HepG2 (cell line): ENCODE measurements around the gene SFTA2. TPM values are rescaled to one million over a fixed set of nuclear protein-coding genes. Genes with fewer than 3 reads are reported as not detected.

Experiments
- ATRX ChIP-seq: sonication (generic); formaldehyde crosslinking; IDR thresholded peaks from 2 replicates; pipeline ENCODE4 v1.4.0; 2020; ENCODE audit warnings: missing genetic modification reagents, borderline replicate concordance
- CAMTA2 ChIP-seq: sonication (generic); formaldehyde crosslinking; IDR thresholded peaks from 2 replicates; pipeline ENCODE4 v1.4.0; 2020; ENCODE audit warnings: mild to moderate bottlenecking, missing genetic modification reagents, borderline replicate concordance
- GTF3A ChIP-seq: sonication (generic); formaldehyde crosslinking; conservative IDR thresholded peaks from 2 replicates; pipeline ENCODE4 v1.4.0; 2020; ENCODE audit warnings: mild to moderate bottlenecking, missing genetic modification reagents
- HNRNPLL ChIP-seq: fragments of 200-400 bp; formaldehyde crosslinking; IDR thresholded peaks from 2 replicates; pipeline ENCODE4 v1.6.1; 2017; ENCODE audit warnings: mild to moderate bottlenecking, low read depth, low read length; ENCODE audit not compliant: poor library complexity, severe bottlenecking
- HOXA3 ChIP-seq: sonication (generic); formaldehyde crosslinking; IDR thresholded peaks from 2 replicates; pipeline ENCODE4 v1.5.0; 2020; ENCODE audit warnings: missing genetic modification reagents
- IRF2 ChIP-seq: IDR thresholded peaks from 2 replicates; pipeline ENCODE4 v1.6.1; 2018; ENCODE audit warnings: missing genetic modification reagents, missing compliant biosample characterization
- MIXL1 ChIP-seq: IDR thresholded peaks from 2 replicates; pipeline ENCODE4 v1.6.1; 2016
- MTF2 ChIP-seq: sonication (generic); formaldehyde crosslinking; IDR thresholded peaks from 2 replicates; pipeline ENCODE4 v1.5.0; 2020; ENCODE audit warnings: missing genetic modification reagents, borderline replicate concordance
- ONECUT2 ChIP-seq: sonication (generic); formaldehyde crosslinking; IDR thresholded peaks from 2 replicates; pipeline ENCODE4 v1.4.0; 2020; ENCODE audit warnings: missing genetic modification reagents
- PAF1 ChIP-seq: IDR thresholded peaks from 2 replicates; pipeline ENCODE4 v1.6.1; 2016; ENCODE audit warnings: missing genetic modification reagents, missing compliant biosample characterization
- RNF2 ChIP-seq: fragments of 450-650 bp; conservative IDR thresholded peaks from 2 replicates; pipeline ENCODE4 v1.6.1; 2016; ENCODE audit warnings: low read depth
- RORA ChIP-seq: sonication (generic); formaldehyde crosslinking; IDR thresholded peaks from 2 replicates; pipeline ENCODE4 v1.5.0; 2020; ENCODE audit warnings: mild to moderate bottlenecking, missing genetic modification reagents, moderate library complexity
- SIX4 ChIP-seq: sonication (generic); formaldehyde crosslinking; IDR thresholded peaks from 2 replicates; pipeline ENCODE4 v1.4.0; 2020; ENCODE audit warnings: missing genetic modification reagents
- ZFP90 ChIP-seq: sonication (generic); formaldehyde crosslinking; IDR thresholded peaks from 2 replicates; pipeline ENCODE4 v1.8.0; 2022; ENCODE audit warnings: missing genetic modification reagents, mild to moderate bottlenecking, inconsistent platforms, borderline replicate concordance
- ZMAT3 ChIP-seq: sonication (generic); formaldehyde crosslinking; conservative IDR thresholded peaks from 2 replicates; pipeline ENCODE4 v1.7.0; 2021; ENCODE audit warnings: missing genetic modification reagents
- ZNF550 ChIP-seq: sonication (generic); formaldehyde crosslinking; IDR thresholded peaks from 2 replicates; pipeline ENCODE4 v1.4.0; 2020; ENCODE audit warnings: mild to moderate bottlenecking, missing genetic modification reagents, borderline replicate concordance
- ZNF570 ChIP-seq: sonication (generic); formaldehyde crosslinking; IDR thresholded peaks from 2 replicates; pipeline ENCODE4 v1.4.0; 2020; ENCODE audit warnings: mild to moderate bottlenecking, missing genetic modification reagents, borderline replicate concordance
- ZNF607 ChIP-seq: sonication (generic); formaldehyde crosslinking; IDR thresholded peaks from 2 replicates; pipeline ENCODE4 v1.5.1; 2020; ENCODE audit warnings: missing genetic modification reagents, mild to moderate bottlenecking, borderline replicate concordance
- ZNF766 ChIP-seq: sonication (generic); formaldehyde crosslinking; IDR thresholded peaks from 2 replicates; pipeline ENCODE4 v1.5.0; 2020; ENCODE audit warnings: missing genetic modification reagents, borderline replicate concordance
- polyA plus RNA-seq, 8 experiments: library from polyadenylated mRNA; depleted of rRNA in 3 of 8; stranded (reverse) in 7 of 8; unstranded in 1 of 8; fragments of >200 nt; fragmentation: Illumina TruSeq in 4 of 8; extraction: Trizol in 4 of 8; gene quantifications; 2 replicates each; pipeline versions ENCODE4 v1.2.1 to v1.2.3, GENCODE V29; 2011 to 2016; ENCODE audit warnings: low read depth in 4 of 8, missing spikeins in 1 of 8, mixed read lengths in 1 of 8; ENCODE audit not compliant: insufficient read depth in 1 of 8
- total RNA-seq, 5 experiments: library from RNA; depleted of rRNA; stranded (reverse); fragments of >200 nt; fragmentation: Illumina TruSeq; extraction: Trizol; gene quantifications; 2 replicates each; pipeline ENCODE4 v1.2.3, GENCODE V29; 2016; ENCODE audit warnings: low read depth in 1 of 5
- TF ChIP-seq, protein P1 (sequence below): sonication (generic); formaldehyde crosslinking; IDR thresholded peaks from 2 replicates; pipeline ENCODE4 v1.5.1; 2020; ENCODE audit warnings: mild to moderate bottlenecking, missing genetic modification reagents, moderate library complexity
- TF ChIP-seq, protein P2 (sequence below): sonication (generic); formaldehyde crosslinking; IDR thresholded peaks from 2 replicates; pipeline ENCODE4 v1.4.0; 2020; ENCODE audit warnings: missing genetic modification reagents
- TF ChIP-seq, protein P3 (sequence below): fragments of 450-650 bp; IDR thresholded peaks from 2 replicates; pipeline ENCODE4 v1.6.1; 2017; ENCODE audit warnings: mild to moderate bottlenecking
- TF ChIP-seq, protein P4 (sequence below): IDR thresholded peaks from 2 replicates; pipeline ENCODE4 v1.6.1; 2018; ENCODE audit warnings: missing genetic modification reagents

Gene SFTA2
- total and polyA plus RNA-seq, 2 of the 13 experiments (the other 11 are each of a cell fraction or from before 2014, with no cell fraction given), result not detected

DNA sequence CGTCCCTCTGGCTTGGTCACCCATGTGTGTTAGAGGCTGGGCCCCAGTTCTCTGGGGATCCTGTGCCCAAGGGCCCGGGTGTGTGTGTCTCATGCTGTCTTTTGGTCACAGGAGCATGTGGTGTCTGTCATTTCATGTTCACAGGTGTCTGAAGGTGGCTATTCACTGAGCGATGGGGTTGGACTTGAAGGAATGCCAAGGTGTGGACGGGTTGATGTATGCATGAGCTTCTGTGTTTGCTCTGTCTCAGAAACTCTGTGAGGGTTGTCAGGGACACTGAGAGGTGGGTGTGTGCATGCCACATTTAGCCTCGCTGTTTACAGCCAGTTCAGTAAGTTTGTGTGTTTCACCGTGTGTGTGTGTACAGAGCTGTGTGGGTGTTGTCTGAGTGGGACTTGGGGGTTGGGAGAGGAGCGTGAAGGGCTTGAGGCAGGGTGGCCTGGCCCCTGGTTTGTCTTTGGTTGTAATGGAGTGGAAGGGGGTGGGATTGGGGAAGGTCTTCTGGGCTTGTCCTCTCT is 46.4 kb downstream of the SFTA2 start (continued):
- TF ChIP-seq, protein P1, sequence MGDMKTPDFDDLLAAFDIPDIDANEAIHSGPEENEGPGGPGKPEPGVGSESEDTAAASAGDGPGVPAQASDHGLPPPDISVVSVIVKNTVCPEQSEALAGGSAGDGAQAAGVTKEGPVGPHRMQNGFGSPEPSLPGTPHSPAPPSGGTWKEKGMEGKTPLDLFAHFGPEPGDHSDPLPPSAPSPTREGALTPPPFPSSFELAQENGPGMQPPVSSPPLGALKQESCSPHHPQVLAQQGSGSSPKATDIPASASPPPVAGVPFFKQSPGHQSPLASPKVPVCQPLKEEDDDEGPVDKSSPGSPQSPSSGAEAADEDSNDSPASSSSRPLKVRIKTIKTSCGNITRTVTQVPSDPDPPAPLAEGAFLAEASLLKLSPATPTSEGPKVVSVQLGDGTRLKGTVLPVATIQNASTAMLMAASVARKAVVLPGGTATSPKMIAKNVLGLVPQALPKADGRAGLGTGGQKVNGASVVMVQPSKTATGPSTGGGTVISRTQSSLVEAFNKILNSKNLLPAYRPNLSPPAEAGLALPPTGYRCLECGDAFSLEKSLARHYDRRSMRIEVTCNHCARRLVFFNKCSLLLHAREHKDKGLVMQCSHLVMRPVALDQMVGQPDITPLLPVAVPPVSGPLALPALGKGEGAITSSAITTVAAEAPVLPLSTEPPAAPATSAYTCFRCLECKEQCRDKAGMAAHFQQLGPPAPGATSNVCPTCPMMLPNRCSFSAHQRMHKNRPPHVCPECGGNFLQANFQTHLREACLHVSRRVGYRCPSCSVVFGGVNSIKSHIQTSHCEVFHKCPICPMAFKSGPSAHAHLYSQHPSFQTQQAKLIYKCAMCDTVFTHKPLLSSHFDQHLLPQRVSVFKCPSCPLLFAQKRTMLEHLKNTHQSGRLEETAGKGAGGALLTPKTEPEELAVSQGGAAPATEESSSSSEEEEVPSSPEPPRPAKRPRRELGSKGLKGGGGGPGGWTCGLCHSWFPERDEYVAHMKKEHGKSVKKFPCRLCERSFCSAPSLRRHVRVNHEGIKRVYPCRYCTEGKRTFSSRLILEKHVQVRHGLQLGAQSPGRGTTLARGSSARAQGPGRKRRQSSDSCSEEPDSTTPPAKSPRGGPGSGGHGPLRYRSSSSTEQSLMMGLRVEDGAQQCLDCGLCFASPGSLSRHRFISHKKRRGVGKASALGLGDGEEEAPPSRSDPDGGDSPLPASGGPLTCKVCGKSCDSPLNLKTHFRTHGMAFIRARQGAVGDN (CRISPR knock-in tag), result peak; percentile 28; the same call in 1 of the 2 replicates
- TF ChIP-seq, protein P2, sequence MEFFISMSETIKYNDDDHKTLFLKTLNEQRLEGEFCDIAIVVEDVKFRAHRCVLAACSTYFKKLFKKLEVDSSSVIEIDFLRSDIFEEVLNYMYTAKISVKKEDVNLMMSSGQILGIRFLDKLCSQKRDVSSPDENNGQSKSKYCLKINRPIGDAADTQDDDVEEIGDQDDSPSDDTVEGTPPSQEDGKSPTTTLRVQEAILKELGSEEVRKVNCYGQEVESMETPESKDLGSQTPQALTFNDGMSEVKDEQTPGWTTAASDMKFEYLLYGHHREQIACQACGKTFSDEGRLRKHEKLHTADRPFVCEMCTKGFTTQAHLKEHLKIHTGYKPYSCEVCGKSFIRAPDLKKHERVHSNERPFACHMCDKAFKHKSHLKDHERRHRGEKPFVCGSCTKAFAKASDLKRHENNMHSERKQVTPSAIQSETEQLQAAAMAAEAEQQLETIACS (CRISPR knock-in tag), result no peak
- TF ChIP-seq ZNF550 (CRISPR knock-in tag), result no peak
- no peak for TF ChIP-seq IRF2 (CRISPR knock-in tag)
- no peak for TF ChIP-seq HNRNPLL
- no peak for TF ChIP-seq RORA (CRISPR knock-in tag)
- no peak for TF ChIP-seq ATRX (CRISPR knock-in tag)
- TF ChIP-seq RNF2, result no peak
- no peak for TF ChIP-seq PAF1 (CRISPR knock-in tag)
- no peak for TF ChIP-seq MIXL1 (CRISPR knock-in tag)
- TF ChIP-seq, protein P3, sequence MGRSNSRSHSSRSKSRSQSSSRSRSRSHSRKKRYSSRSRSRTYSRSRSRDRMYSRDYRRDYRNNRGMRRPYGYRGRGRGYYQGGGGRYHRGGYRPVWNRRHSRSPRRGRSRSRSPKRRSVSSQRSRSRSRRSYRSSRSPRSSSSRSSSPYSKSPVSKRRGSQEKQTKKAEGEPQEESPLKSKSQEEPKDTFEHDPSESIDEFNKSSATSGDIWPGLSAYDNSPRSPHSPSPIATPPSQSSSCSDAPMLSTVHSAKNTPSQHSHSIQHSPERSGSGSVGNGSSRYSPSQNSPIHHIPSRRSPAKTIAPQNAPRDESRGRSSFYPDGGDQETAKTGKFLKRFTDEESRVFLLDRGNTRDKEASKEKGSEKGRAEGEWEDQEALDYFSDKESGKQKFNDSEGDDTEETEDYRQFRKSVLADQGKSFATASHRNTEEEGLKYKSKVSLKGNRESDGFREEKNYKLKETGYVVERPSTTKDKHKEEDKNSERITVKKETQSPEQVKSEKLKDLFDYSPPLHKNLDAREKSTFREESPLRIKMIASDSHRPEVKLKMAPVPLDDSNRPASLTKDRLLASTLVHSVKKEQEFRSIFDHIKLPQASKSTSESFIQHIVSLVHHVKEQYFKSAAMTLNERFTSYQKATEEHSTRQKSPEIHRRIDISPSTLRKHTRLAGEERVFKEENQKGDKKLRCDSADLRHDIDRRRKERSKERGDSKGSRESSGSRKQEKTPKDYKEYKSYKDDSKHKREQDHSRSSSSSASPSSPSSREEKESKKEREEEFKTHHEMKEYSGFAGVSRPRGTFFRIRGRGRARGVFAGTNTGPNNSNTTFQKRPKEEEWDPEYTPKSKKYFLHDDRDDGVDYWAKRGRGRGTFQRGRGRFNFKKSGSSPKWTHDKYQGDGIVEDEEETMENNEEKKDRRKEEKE, result no peak
- TF ChIP-seq, protein P4, sequence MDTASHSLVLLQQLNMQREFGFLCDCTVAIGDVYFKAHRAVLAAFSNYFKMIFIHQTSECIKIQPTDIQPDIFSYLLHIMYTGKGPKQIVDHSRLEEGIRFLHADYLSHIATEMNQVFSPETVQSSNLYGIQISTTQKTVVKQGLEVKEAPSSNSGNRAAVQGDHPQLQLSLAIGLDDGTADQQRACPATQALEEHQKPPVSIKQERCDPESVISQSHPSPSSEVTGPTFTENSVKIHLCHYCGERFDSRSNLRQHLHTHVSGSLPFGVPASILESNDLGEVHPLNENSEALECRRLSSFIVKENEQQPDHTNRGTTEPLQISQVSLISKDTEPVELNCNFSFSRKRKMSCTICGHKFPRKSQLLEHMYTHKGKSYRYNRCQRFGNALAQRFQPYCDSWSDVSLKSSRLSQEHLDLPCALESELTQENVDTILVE, result no peak
- no peak for TF ChIP-seq ZNF570 (CRISPR knock-in tag)
- no peak for TF ChIP-seq ZFP90 (CRISPR knock-in tag)
- 0 out of 2 replicates have a peak, but pooled peaks have one; percentile 17 for TF ChIP-seq MTF2
- 0 out of 2 replicates have a peak, but pooled peaks have one; percentile 4 for TF ChIP-seq HOXA3 (CRISPR knock-in tag)
- TF ChIP-seq ZNF607, result no peak
- TF ChIP-seq ZNF766 (CRISPR knock-in tag), result no peak
- TF ChIP-seq GTF3A (CRISPR knock-in tag), result no peak
- TF ChIP-seq CAMTA2, result peak; percentile 77; the same call in 1 of the 2 replicates
- peak; percentile 16; the same call in 1 of the 2 replicates for TF ChIP-seq SIX4
- no peak for TF ChIP-seq ONECUT2 (CRISPR knock-in tag)
- peak; percentile 9; the same call in 1 of the 2 replicates for TF ChIP-seq ZMAT3
